H1 (cell line): ENCODE results near the gene GRB14. TPM values are rescaled to one million over a fixed set of nuclear protein-coding genes. Genes with fewer than 3 reads are reported as not detected.

Experiments
- CTCF ChIA-PET: fragments of 300-600 bp; sonication (Branson Sonifier 250); formaldehyde crosslinking; loops from one replicate; lab custom pipeline; 2021; ENCODE audit not compliant: partially characterized antibody; lab: Charles Lee
- POLR2A ChIA-PET: fragments of 300-600 bp; sonication (Branson Sonifier 250); formaldehyde crosslinking; loops from one replicate; lab custom pipeline; 2021; ENCODE audit warnings: inconsistent platforms; ENCODE audit not compliant: partially characterized antibody; lab: Charles Lee
- DNase-seq, 2 experiments: peaks; one replicate each; pipeline versions ENCODE4 v3.0.0 to v3.0.0-alpha.2; 2010 to 2022; ENCODE audit warnings: low spot score in 2 of 2, low read depth in 1 of 2, mixed read lengths in 1 of 2
- FAIRE-seq: peaks from 2 replicates; lab custom pipeline; 2011; peaks lifted over from hg19 to GRCh38; lab: Jason Lieb, UNC
- H2AFZ ChIP-seq: 2 replicates; pipeline ENCODE4 v1.8.1; 2012; ENCODE audit warnings: low read length, inconsistent platforms
- H2AK5ac ChIP-seq: 2 replicates; pipeline ENCODE4 v1.6.1; 2013; ENCODE audit warnings: low read depth, low read length
- H2BK120ac ChIP-seq: replicated peaks from 2 replicates; pipeline ENCODE3; 2013; ENCODE audit warnings: low read depth, low read length, inconsistent platforms
- H2BK12ac ChIP-seq: 2 replicates; pipeline ENCODE4 v1.6.1; 2013; ENCODE audit warnings: low read depth, low read length
- H2BK15ac ChIP-seq: 2 replicates; pipeline ENCODE4 v1.6.1; 2013; ENCODE audit warnings: low read length
- H2BK20ac ChIP-seq: 2 replicates; pipeline ENCODE4 v1.6.1; 2013; ENCODE audit warnings: low read length
- H2BK5ac ChIP-seq: 2 replicates; pipeline ENCODE4 v1.6.1; 2013; ENCODE audit warnings: low read depth, low read length
- H3K14ac ChIP-seq: 2 replicates; pipeline ENCODE4 v1.6.1; 2013; ENCODE audit warnings: inconsistent platforms; ENCODE audit not compliant: insufficient read length
- H3K18ac ChIP-seq: 2 replicates; pipeline ENCODE4 v1.6.1; 2013; ENCODE audit warnings: low read length; ENCODE audit errors: extremely low read depth
- H3K23ac ChIP-seq: 2 replicates; pipeline ENCODE4 v1.6.1; 2013; ENCODE audit warnings: inconsistent platforms; ENCODE audit not compliant: insufficient read length
- H3K23me2 ChIP-seq: 2 replicates; pipeline ENCODE4 v1.6.1; 2013; ENCODE audit warnings: low read depth, low read length
- H3K27ac ChIP-seq: 2 replicates; pipeline ENCODE4 v1.6.1; 2011; ENCODE audit warnings: low read depth, low read length, inconsistent platforms
- H3K27me3 ChIP-seq, 4 experiments: replicated peaks in 1 of 4; 1 replicate in 1 of 4; 2 replicates in 3 of 4; pipeline versions ENCODE4 v1.6.1 to v1.8.1; 2011 to 2013; ENCODE audit warnings: low read length in 3 of 4, mild to moderate bottlenecking in 3 of 4, inconsistent platforms in 2 of 4, mixed read lengths in 2 of 4, moderate library complexity in 1 of 4; ENCODE audit not compliant: control insufficient read depth in 3 of 4, insufficient read depth in 3 of 4; ENCODE audit errors: extremely low read depth in 1 of 4
- H3K36me3 ChIP-seq, 4 experiments: 2 replicates each; pipeline versions ENCODE4 v1.6.1 to v1.8.1; 2011 to 2013; ENCODE audit warnings: mild to moderate bottlenecking in 4 of 4, low read length in 3 of 4, moderate library complexity in 2 of 4, control low read depth in 1 of 4, inconsistent platforms in 1 of 4; ENCODE audit not compliant: insufficient read depth in 4 of 4, control insufficient read depth in 2 of 4
- H3K4ac ChIP-seq: replicated peaks from 2 replicates; pipeline ENCODE3; 2013; ENCODE audit warnings: low read length, low read depth, mixed read lengths, inconsistent platforms; ENCODE audit not compliant: insufficient read length
- H3K4me1 ChIP-seq, 4 experiments: replicated peaks in 1 of 4; 1 replicate in 1 of 4; 2 replicates in 3 of 4; pipeline versions ENCODE4 v1.6.1 to v1.8.1; 2011 to 2013; ENCODE audit warnings: low read length in 3 of 4, inconsistent platforms in 2 of 4, mixed read lengths in 1 of 4; ENCODE audit not compliant: insufficient read depth in 4 of 4, control insufficient read depth in 3 of 4
- H3K4me2 ChIP-seq, 2 experiments: 2 replicates each; pipeline versions ENCODE4 v1.6.1 to v1.8.1; 2011 to 2013; ENCODE audit warnings: low read depth in 2 of 2, low read length in 2 of 2, control low read depth in 1 of 2, inconsistent platforms in 1 of 2, mild to moderate bottlenecking in 1 of 2; ENCODE audit not compliant: insufficient read depth in 1 of 2
- H3K4me3 ChIP-seq, 4 experiments: fragments of 200-600, 300-600 bp in 1 of 4; sonication (generic), shearing (Covaris generic), sonication (Bioruptor Twin) in 1 of 4; 2 replicates each; pipeline versions ENCODE4 v1.5.1 to v1.8.1; 2011 to 2016; ENCODE audit warnings: low read length in 4 of 4, low read depth in 3 of 4, control low read depth in 2 of 4, inconsistent platforms in 2 of 4, mild to moderate bottlenecking in 2 of 4, mixed read lengths in 1 of 4, moderate library complexity in 1 of 4; ENCODE audit not compliant: insufficient read depth in 2 of 4; ENCODE audit errors: extremely low read depth in 1 of 4
- H3K56ac ChIP-seq: replicated peaks from 2 replicates; pipeline ENCODE3; 2013; ENCODE audit warnings: low read depth, mild to moderate bottlenecking, mixed read lengths, low read length, inconsistent platforms; ENCODE audit not compliant: insufficient read length
- H3K79me1 ChIP-seq: 2 replicates; pipeline ENCODE4 v1.6.1; 2013; ENCODE audit warnings: low read depth, low read length, control low read depth
- H3K79me2 ChIP-seq, 2 experiments: 2 replicates each; pipeline versions ENCODE4 v1.6.1 to v1.8.1; 2012 to 2013; ENCODE audit warnings: low read length in 2 of 2, mild to moderate bottlenecking in 2 of 2, inconsistent platforms in 1 of 2; ENCODE audit not compliant: insufficient read depth in 2 of 2, control insufficient read depth in 1 of 2
- H3K9ac ChIP-seq, 4 experiments: replicated peaks in 1 of 4; 1 replicate in 1 of 4; 2 replicates in 3 of 4; pipeline versions ENCODE4 v1.6.1 to v1.8.1; 2011 to 2013; ENCODE audit warnings: low read depth in 3 of 4, low read length in 3 of 4, control low read depth in 2 of 4, mild to moderate bottlenecking in 2 of 4, moderate library complexity in 2 of 4, inconsistent platforms in 1 of 4; ENCODE audit errors: extremely low read depth in 1 of 4
- H3K9me3 ChIP-seq, 2 experiments: 2 replicates each; pipeline versions ENCODE4 v1.6.1 to v1.8.1; 2012 to 2013; ENCODE audit warnings: mild to moderate bottlenecking in 2 of 2, moderate library complexity in 2 of 2, control low read depth in 1 of 2, inconsistent platforms in 1 of 2, low read depth in 1 of 2, low read length in 1 of 2, mixed read lengths in 1 of 2; ENCODE audit not compliant: insufficient read depth in 2 of 2
- H4K20me1 ChIP-seq, 2 experiments: replicated peaks in 1 of 2; 2 replicates each; pipeline versions ENCODE3 to v1.8.1; 2011 to 2013; ENCODE audit warnings: inconsistent platforms in 2 of 2, low read length in 2 of 2, mild to moderate bottlenecking in 1 of 2; ENCODE audit not compliant: insufficient read depth in 2 of 2, control insufficient read depth in 1 of 2
- H4K5ac ChIP-seq: 2 replicates; pipeline ENCODE4 v1.6.1; 2013; ENCODE audit warnings: low read length, low read depth, mixed read lengths, inconsistent platforms; ENCODE audit not compliant: insufficient read length
- H4K8ac ChIP-seq: 2 replicates; pipeline ENCODE4 v1.8.0; 2013; ENCODE audit warnings: mild to moderate bottlenecking, moderate library complexity, low read length, inconsistent platforms; ENCODE audit not compliant: insufficient read depth; ENCODE audit errors: extremely low read depth
- H4K91ac ChIP-seq: replicated peaks from 2 replicates; pipeline ENCODE3; 2013; ENCODE audit warnings: low read length, mixed read lengths, inconsistent platforms; ENCODE audit not compliant: insufficient read length
- JUN ChIP-seq: IDR thresholded peaks from 2 replicates; pipeline ENCODE4 v1.6.1; 2011; ENCODE audit warnings: low read depth, mild to moderate bottlenecking, improper control_type of control experiment, low read length
- RBBP5 ChIP-seq: IDR thresholded peaks from 2 replicates; pipeline ENCODE4 v1.7.1; 2012; ENCODE audit warnings: low read depth, mild to moderate bottlenecking, inconsistent platforms, low read length, moderate library complexity, borderline replicate concordance
- RNF2 ChIP-seq: fragments of 200-900, 300-1000 bp; sonication (generic); IDR thresholded peaks from 2 replicates; pipeline ENCODE4 v1.7.1; 2016; ENCODE audit warnings: borderline replicate concordance, low read depth, mild to moderate bottlenecking, antibody characterized with exemption, low read length; ENCODE audit not compliant: poor library complexity, severe bottlenecking; ENCODE audit errors: missing control alignments
- RXRA ChIP-seq: IDR thresholded peaks from 2 replicates; pipeline ENCODE4 v1.6.1; 2011; ENCODE audit warnings: low read depth, mild to moderate bottlenecking, low read length, moderate library complexity; ENCODE audit not compliant: insufficient read depth
- SIX5 ChIP-seq: IDR thresholded peaks from 2 replicates; pipeline ENCODE4 v1.6.1; 2011; ENCODE audit warnings: mild to moderate bottlenecking, low read depth, low read length
- SP1 ChIP-seq: IDR thresholded peaks from 2 replicates; pipeline ENCODE4 v1.6.1; 2011; ENCODE audit warnings: low read depth, low read length
- TAF1 ChIP-seq: IDR thresholded peaks from 2 replicates; pipeline ENCODE4 v1.6.1; 2011; ENCODE audit warnings: mild to moderate bottlenecking, low read depth, low read length
- polyA plus RNA-seq, 7 experiments: library from polyadenylated mRNA; depleted of rRNA in 3 of 7; stranded (reverse) in 5 of 7; unstranded in 2 of 7; fragments of >200 nt in 5 of 7; fragments of 200-250 nt in 2 of 7; gene quantifications; 1 replicate in 5 of 7; 2 replicates in 1 of 7; 4 replicates in 1 of 7; pipeline versions ENCODE4 v1.2.1 to v1.2.3, GENCODE V29; 2011 to 2013; ENCODE audit warnings: missing spikeins in 2 of 7, mixed read lengths in 2 of 7
- total RNA-seq: library from RNA; stranded (reverse); fragmentation: NEBNext Ultra II Directional; extraction: Animal tissue kit (Norgen Biotek cat#: 25700); gene quantifications from 2 replicates; pipeline ENCODE4 v1.2.1, GENCODE V29; 2021
- TF ChIP-seq, protein P1 (sequence below), 3 experiments: IDR thresholded peaks; 1 replicate in 2 of 3; 2 replicates in 1 of 3; pipeline versions ENCODE4 v1.5.1 to v1.6.1; 2011; ENCODE audit warnings: low read length in 3 of 3, mild to moderate bottlenecking in 3 of 3, inconsistent platforms in 2 of 3, low read depth in 1 of 3, moderate library complexity in 1 of 3; ENCODE audit not compliant: insufficient read depth in 1 of 3; ENCODE audit errors: control extremely low read depth in 1 of 3

GRB14 gene
- total and polyA plus RNA-seq, 2 of the 8 experiments (the other 6 are each of a cell fraction or from before 2014, with no cell fraction given) = 2.5 to 11.6 TPM

DNA sequence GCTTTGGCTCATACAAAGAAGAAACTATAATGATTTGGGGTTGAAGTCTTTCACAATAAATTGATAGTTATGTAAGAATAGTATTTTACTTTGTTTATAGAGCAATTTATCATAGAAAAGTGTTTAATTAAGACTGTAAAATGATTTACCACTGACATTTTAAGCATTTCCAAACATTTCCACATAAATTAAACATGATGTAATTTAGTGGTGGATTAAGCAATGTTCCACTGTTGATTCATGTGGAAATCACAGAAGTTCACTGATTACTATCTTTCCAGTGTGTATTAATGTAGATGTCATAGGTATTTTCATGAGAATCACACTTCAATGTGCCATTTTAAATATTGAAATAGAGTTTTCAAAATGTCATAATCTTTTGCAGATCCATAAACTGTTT lies 40.1 kb upstream of the GRB14 start:
- Histone ChIP-seq H2BK12ac (no peak overlapping the region), H3K23me2 (no peaks in the 10 kb centered on the region), H3K9ac (no peak overlapping the region), H3K79me1 (no peaks in the 10 kb centered on the region), H3K18ac (no peak overlapping the region), H2BK5ac (no peak overlapping the region), H3K27ac (no peak overlapping the region), H3K4me3 (no peak overlapping the region), H3K36me3 (no peaks in the 10 kb centered on the region), H3K4ac (no peak overlapping the region), H2BK20ac (no peak overlapping the region), H2BK15ac (no peak overlapping the region), H2BK120ac (no peak overlapping the region), H3K4me2 (no peak overlapping the region), H3K27me3 (no peaks in the 10 kb centered on the region), H3K79me2 (no peaks in the 10 kb centered on the region), H4K8ac (no peak overlapping the region), H2AFZ (no peak overlapping the region), H3K14ac (no peak overlapping the region), H3K56ac (no peak overlapping the region), H3K4me1 (no peaks in the 10 kb centered on the region), H2AK5ac (no peak overlapping the region), H3K23ac (no peak overlapping the region), H4K5ac (no peak overlapping the region), H4K20me1 (no peaks in the 10 kb centered on the region), H4K91ac (no peak overlapping the region), H3K9me3 (no peaks in the 10 kb centered on the region)
- ChIA-PET POLR2A (no interaction called here), CTCF (interaction anchor here (0.9 kb wide), 1 partner anchor 12 kb away, joined by 3 read pairs; no protein-coding TSS in a partner anchor)
- no peak for FAIRE-seq
- DNase-seq = no peak
- TF ChIP-seq TAF1 (no peak), RXRA (no peak), RNF2 (no peak), SIX5 (no peak), SP1 (no peak), RBBP5 (no peak), JUN (no peak)
- TF ChIP-seq, protein P1, sequence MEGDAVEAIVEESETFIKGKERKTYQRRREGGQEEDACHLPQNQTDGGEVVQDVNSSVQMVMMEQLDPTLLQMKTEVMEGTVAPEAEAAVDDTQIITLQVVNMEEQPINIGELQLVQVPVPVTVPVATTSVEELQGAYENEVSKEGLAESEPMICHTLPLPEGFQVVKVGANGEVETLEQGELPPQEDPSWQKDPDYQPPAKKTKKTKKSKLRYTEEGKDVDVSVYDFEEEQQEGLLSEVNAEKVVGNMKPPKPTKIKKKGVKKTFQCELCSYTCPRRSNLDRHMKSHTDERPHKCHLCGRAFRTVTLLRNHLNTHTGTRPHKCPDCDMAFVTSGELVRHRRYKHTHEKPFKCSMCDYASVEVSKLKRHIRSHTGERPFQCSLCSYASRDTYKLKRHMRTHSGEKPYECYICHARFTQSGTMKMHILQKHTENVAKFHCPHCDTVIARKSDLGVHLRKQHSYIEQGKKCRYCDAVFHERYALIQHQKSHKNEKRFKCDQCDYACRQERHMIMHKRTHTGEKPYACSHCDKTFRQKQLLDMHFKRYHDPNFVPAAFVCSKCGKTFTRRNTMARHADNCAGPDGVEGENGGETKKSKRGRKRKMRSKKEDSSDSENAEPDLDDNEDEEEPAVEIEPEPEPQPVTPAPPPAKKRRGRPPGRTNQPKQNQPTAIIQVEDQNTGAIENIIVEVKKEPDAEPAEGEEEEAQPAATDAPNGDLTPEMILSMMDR (IDR thresholded peaks at IDR 0.05; ENCODE audit: control extremely low read depth in 1 of 3, insufficient read depth in 1 of 3, low read depth in 1 of 3, low read length in 3 of 3) = no peak
